ENCODE data around the gene BNC2.

BNC2 gene

DNA sequence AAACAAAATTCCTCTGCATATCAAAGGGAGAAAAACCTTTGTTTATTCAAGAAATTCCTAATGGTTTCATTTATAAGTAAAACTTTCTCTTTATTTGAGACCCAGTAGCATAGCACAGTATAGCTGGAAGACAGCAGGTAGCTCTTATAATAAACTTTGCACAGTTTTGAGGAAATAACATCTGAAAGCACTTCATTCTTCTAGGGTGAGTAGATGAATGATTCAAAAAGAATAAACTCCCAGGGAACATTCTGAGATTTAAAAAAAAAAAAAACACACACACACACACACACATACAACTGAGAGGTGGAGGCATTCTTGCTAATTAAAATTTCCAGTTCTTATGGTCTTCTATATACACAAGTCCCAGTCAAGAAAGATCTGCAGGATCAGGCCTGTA lies 197.3 kb downstream of the BNC2 start:
- no peak for DNase-seq (ENCODE audit: low read depth)

DNA sequence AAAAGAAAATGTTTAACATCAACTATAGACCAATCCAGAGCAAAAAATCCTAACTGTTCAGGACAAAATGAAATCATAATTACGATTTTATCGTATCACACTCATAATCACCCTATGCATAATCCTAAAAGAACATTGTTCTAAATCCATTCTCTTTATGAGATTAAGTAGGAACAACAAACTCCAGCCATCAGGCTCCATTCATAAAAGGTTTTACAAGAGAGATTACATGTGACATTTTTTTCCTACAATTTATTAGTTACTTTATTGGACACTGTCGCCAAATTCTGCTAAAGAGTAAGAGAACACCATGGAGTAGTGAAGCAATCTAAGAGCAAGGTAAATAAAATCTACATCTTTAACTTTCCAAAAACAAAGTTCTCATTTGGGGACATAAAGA lies 198.0 kb downstream of the BNC2 start:
- DNase-seq (ENCODE audit: low read depth), result no peak

DNA sequence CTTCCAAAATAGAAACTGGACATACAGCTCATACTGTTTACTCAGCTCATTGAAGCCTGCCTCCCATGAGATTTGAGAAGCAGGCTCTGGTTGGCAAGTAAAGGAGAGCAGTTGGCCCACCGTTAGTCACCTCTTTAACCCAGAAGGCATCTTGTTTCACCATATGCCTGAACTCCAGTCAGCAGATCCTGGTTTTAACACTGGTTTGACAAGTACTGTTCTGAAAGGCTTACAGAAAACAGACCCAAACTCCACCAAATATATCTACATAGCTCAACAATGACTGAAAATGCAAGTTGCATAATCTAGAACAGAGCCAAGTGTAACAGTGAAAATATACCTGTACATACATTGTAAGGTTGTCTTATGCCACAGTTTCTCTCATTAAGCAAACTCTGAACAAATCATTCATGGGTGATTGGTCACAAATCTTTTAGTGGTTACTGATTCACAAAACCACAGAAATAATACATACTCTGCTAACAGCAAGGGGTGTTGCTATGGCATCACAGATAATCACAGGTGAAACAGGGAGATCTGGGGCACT lies 198.8 kb downstream of the BNC2 start:
- DNase-seq (ENCODE audit: low read depth), result peak; percentile 84

DNA sequence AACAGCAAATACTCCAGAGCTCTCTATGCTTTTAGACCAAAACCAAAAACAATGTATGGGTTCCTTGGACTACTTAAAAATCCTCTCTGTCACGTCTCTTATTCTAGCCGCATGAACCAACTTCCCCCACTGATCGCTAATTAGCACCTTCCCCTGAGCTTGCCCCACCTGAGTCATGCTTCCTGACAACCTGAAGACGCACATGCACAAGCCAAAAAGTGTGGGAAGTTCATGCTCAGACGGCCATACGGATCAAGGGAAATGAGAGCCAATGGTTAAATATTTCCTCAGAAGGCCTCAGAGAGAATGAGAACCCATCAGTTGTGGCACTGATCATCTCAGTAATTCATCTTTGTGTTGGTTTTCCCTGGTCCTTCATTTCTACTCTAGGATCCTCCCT lies 199.7 kb downstream of the BNC2 start:
- DNase-seq (ENCODE audit: low read depth), result no peak

DNA sequence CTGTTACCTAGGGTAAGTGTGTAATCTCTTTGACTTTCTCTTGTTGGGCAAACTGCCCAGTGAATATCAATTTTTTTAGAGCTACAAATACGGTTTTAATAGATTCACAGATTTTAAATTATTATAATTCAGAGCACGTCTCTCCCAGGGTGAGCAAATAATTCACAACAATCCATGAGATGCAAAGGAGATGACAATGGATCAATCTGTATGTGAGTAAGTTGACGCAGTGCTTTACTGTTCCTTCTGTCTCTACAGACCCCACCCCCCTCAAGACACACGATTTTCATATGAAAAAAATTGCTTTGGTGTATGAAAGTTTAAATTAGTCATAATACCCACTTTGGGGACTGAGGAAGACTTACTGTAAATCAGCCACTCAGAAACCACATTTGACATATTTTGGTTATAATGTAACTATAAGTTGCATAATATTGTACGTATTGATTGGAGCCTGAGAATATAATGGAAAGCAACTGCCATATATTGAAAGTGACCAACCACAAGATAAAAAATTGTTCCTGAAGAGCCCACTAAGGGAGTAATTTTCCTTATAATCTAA lies 201.7 kb downstream of the BNC2 start:
- DNase-seq (ENCODE audit: low read depth), result peak; percentile 43

DNA sequence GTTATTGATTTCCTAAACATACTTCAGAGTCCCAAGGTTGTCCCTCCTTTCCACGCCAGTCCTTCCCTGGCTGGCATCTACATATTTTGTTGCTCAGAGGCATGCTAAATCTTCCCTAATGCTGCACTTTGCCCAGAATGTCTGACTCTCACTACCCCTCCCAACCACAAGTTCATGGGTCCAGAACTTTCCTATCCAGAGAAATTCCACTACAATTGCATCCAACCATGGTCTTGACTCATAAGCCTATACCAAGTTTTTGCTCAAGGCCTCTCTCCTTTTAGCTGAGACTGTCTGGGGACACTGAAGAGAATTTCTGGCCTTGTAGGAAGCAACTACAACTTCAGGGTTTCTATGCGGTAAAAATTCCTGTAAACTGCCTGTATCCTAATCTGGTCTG lies 206.3 kb downstream of the BNC2 start:
- no peak for DNase-seq (ENCODE audit: low read depth)

DNA sequence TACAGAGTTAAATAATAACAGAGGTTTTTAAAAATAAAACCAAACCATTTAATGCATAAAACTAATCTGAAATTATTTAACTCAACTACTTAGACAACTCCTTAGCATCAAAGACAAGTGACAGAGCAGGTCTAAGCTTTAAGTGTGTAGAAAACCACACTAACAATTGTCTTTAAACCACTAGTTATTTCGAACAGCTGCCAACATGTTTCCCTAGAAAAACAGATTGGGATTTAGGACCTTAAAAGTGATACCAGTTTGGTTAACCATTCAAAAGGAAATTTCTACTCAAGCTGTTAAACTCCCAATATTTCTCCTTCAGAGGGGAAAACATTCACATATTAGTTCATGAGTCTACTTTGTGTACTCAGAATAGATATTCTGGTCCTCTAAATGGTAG lies 208.7 kb downstream of the BNC2 start:
- DNase-seq (ENCODE audit: low read depth), result no peak

DNA sequence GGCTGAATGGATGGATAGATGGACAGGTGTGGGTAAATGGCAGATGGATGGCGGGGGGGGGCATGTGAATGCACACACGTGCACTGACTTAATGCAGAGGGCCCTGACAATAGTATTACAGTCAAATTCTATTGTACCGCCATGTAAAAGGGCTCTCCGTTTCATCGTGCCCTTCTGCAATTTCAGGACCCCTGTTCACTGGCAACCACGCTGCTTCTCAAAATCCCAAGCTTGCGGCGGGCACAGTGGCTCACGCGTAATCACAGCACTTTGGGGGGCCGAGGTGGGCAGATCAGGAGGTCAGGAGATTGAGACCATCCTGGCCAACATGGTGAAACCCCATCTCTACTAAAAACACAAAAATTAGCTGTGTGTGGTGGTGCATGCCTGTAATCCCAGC lies 211.4 kb downstream of the BNC2 start:
- DNase-seq (ENCODE audit: low read depth), result no peak

DNA sequence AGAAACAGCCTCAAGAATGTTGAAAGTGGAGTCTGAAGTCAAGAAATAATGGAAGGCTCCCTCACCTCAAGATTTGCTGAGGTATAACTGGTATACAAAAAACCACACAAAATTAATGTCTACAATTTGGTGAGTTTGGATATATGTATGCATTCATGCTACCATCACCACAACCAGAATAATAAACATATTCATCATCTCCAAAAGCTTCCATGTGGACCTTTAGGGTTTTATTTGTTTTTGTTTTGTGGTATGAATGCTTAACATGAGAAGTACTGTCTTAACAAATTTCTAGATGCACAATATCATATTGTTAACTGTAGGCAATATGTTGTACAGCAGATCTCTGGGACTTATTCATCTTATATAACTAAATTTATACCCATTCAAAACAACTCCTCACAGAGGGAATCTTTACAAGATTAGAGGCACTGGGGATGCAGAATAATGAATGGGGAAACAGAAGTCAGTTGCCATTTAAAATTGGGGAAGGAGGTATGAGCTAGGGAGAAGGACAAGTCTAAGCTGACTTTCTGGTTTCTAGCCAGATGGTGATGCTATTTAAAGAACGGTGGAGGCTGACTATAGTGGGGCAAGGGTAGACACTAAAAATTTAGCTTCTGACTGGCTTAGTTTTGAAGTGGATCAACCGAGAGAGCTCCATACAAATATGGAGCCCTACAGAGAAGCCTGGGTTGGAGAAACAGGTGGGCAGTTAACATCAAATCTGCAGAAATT lies 213.9 kb downstream of the BNC2 start:
- no peak for DNase-seq (ENCODE audit: low read depth)

DNA sequence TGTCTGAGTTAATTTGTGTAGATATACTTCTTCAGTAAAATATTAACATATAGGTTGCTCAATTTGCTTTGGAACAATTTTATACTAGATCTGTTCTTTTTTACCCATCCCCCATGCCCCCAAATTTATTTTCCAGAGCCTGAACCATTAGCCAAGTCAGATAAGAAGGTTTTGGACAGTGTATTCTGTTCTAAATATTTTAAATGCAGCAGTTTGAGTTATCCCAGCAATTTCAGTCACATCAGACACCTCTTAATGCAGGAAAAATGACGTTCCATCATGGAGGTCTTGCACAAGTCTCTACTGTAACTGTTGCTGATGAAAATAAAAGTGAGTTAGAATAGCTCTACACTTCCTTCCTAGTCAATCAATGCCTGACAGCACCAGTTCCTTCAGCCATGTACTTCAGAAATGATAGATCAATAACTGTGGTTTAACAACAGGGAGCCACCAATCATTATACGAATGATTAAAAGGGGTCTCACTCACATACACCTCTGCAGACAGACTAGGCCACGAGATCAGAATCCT lies 215.8 kb downstream of the BNC2 start:
- no peak for DNase-seq (ENCODE audit: low read depth)

DNA sequence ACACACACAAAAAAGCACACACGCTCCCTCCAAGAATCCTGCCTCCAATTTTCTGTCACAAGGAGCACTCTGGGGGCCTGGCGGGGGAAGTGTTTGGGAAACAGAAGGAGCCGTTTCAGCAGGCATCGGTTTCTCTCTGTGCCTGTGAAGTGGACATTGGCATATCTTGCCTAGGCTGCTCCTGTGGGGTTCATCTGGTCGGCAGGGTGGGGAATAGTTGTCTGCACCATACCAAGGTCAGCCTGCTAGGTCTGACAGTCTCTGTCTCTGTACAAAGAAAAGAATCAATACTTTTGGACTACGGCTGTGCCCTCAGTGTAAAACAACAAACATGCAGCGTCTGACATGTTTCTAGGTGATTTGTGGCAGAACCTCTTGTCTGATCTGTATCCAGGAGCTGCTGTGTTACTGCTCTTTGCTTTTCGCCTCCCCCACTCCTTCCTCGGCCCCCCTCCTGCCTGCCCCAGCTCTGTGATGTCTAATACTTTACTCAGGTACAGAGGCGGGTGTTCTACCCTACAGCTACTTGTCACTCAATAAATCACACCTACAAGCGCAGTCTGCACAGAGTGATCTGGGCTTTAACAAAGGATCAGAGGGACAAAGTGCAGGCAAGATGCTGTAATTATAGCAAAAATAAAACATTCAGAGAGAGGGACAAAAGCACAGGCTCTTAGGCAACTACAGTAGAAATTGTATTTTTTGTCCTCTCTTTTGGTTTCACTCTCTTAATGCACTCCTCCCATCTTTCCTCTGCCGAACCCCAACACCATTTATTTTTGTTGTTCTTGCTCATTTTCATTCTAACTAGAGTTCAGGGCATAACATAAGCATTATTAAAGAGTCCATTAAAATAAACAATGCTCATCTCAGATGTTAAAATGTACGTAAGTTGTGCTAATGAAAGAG lies 216.7 kb downstream of the BNC2 start:
- DNase-seq (ENCODE audit: low read depth), result no peak

DNA sequence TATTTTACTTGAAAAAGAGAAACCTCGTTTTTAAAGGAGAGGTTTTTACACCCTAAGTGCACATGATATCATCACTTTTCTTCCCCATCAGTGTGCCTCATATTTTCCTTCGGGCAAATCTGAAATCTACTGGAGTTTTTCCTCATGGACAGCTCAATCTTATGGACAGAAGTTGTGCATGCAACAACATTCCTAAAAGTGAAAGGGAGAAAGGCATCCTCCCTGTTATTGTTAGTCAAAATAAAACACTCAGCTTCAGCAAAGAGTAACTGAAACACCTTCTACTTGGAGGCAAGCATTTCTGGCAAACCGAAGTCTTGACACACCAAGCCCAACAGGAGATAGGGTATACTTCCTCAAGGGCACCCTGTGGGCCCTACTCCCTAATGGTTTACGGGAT lies 217.9 kb downstream of the BNC2 start:
- no peak for DNase-seq (ENCODE audit: low read depth)

DNA sequence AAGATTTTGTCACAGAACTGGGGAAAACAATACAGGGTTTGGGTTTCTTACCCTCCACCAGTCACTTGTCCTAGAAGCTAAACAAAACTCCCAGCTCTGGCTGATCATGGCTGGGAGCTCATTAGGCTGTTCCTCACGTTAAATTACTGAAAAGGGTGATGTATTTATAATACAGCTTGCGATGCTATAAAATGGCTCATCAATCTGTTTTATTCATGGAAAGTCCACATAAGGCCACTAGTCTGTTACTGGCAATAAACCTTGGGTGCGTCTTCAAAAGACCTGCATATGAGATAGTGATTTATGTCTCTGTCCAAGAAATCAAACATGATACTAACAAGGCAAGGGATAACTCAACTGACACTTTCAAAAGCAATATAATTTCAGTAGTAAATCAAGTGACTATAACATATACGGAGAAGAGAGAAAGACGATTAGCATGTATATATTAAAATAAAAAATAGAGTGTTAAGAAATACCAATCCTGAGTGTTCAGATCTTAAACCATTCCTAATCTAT lies 219.0 kb downstream of the BNC2 start:
- no peak for DNase-seq (ENCODE audit: low read depth)

DNA sequence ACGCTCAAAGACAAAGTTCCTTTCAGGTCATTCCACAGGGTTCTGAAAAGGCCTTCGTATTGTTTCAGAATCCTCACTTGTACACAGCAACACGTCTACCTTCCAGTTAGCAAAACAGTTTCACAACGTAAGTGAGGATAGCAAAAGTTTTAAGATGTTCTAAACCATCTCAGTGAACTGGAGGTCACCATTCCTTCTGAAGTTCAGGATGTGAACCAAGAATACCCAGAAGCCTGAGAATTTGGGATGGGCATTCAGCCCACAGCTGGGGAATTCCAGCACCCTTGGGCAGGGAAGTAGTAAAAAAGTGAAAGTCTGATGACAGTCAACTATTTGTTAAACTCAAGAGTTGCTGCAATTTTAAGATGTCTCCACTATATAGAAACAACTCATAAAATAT lies 224.5 kb downstream of the BNC2 start:
- no peak for DNase-seq (ENCODE audit: low read depth)

DNA sequence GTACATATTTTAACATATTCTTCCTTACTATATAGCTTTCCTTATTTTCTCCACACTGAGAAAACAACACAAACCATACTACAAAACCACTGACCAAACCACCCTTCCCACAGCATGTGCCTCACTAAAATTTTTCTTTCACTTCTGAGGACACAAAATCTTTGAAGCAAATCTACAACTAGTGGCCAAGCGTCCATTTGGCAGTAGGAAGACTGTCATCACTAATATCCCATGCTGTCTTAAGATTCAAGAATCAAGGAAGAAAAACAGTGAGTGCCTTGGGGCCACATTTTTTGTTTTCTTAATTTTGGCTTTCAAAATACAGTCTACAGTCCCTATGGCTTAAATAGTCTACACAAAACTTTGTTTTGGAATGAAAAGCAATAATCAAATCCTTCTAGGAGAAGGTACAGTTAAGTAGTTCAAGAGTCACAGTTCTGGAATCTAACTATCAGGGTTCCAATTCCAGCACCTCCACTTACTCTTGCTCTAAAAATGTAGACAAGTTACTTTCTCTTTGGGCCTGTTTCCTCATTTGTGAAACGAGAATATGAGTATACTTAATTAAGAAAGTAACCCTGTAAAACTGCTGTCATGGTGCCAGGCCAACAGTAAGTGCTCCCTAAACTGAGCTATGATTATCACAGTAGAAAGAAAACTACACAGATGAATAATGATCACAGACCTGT lies 227.9 kb downstream of the BNC2 start:
- no peak for DNase-seq (ENCODE audit: low read depth)

DNA sequence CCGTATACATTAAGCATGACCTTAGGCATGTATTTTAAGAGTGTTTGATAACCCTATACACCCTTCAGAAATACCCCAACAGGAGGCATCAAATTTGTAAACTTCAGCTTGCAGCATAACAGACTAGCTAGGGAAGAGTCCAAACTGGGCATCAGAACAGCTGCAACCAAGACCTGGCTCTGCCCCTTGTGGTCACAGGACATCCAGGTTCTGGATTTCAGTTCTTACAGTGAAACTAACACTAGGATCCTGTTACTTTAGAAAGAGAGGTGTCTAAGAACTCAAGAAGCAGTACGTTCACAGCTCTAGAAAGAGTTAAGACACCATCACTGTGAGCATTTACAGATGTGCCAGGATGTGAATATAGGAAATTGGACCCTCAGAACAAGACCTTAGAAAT lies 229.8 kb downstream of the BNC2 start:
- no peak for DNase-seq (ENCODE audit: low read depth)

DNA sequence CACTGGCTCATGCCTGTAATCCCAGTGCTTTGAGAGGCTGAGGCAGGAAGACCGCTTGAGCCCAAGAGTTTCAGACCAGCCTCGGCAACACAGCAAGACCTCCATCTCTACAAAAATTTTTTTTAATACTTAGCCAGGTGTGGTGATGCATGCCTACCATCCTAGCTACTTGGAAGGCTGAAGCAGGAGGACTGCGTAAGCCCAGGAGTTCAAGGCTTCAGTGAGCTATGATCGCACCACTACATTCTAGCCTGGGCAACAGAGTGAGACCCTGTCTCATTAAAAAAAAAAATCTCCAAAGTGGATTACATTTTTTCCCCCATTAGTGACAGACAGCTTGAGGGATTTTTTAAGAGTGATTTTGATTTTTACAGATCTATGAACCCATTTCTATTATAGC lies 230.8 kb downstream of the BNC2 start:
- DNase-seq (ENCODE audit: low read depth), result no peak

DNA sequence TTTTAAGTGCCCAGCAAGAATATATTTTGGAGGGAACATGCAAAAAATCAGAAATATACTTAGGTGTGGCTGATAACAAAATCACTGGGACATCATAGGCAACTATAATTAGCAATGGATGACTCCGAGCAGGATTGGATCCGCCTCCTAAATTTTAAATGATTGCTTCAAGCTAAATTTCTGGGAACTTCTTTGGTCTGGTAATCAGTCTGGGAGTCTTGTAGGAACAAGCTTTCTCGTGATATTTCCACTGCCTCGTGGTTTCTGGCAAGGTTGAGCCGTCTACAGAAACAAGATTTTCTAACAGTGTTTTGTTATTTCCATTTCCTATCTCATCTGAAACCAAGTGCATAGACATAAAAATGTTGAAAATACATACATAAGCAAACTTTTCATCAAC lies 232.6 kb downstream of the BNC2 start:
- DNase-seq (ENCODE audit: low read depth), result no peak

DNA sequence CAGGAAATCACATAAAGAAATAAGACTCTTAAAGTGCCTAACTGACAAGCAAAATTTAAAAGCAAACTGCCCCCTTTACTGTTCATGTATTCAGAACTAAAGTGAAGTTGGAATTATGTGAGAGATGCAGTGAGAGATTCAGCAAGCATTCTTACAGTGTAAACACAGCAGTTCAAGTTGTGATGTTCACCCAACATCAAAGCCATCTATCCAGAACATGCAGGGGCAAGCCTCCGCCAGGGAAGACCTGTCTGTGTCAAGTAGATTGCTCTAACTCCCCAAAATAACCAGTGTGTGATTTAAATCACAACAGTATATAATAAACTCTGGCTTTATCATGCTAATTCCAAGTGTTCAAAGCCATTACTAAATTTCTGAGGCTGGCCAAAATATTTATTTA lies 233.3 kb downstream of the BNC2 start:
- no peak for DNase-seq (ENCODE audit: low read depth)

DNA sequence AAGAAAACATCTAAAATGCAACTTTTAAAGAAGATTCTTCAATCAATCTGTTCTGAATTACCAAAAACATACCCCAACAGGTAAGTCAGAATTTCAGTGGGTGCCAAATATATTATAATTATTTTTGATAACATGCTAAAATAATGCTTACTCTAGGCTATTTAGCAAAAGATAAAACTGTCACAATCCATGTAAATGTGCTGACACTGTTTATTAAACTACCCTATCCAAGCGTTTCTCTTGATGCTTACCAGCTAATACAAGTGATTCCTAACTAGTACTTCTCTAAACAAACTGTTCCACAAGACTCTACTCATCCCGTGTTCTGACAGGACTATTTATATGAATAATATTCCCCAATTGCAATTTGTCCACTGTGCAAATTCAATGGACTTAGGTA lies 236.7 kb downstream of the BNC2 start:
- DNase-seq (ENCODE audit: low read depth), result no peak

DNA sequence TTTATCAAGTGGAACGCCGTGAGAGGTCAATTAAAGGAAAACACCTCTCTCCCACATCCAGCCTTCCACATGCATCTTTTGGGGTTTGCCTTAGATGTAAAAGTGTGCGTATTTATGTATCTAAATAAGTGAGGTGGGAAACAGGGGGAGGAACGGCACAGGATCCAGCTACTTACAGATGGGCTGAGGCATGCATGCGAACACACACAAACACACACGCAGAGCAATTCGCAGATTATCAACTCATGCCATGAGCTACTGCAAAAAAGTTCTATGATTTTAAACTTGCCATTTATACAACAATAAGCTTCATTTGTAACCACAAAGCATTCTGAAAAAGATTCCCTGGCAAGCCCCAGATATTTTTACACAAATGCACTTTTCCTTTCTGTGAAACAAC lies 242.1 kb downstream of the BNC2 start:
- no peak for DNase-seq (ENCODE audit: low read depth)

DNA sequence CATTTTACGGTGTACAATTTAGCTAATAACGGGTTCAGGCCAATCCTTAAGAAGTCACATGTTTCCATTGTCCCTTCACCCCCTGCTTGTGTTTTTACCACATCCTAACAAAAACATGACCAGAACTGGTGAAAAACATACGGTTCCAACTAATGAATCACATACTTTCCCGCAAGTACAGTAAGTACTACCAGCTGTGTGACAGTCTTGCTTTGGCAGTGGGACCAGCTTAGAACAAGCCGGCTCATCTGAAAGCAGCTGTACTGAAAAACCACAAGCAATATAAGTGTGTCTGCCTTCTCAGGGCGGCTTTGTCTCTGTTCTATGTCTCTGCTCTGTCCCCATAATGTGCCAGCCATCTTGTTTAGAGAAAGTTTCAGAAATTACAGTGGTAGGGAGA lies 242.5 kb downstream of the BNC2 start:
- DNase-seq (ENCODE audit: low read depth), result peak; percentile 78

Data from HS-5 (cell line).